Upper lobe of right lung (tissue), 1 donor: ENCODE data around the gene TBX1. TPM values are rescaled to one million over a fixed set of nuclear protein-coding genes. Genes with fewer than 3 reads are reported as not detected.

ENCODE experiments used
- ATAC-seq: fragments of 200-7000 bp; cut with Tn5 transposase; one replicate; pipeline ENCODE4 v1.9.1; 2020; ENCODE audit warnings: mild to moderate bottlenecking, moderate library complexity
- DNase-seq: peaks from one replicate; pipeline ENCODE4 v3.0.0-alpha.2; 2020
- H3K27ac ChIP-seq: fragments of 200-600 bp; one replicate; pipeline ENCODE4 v1.8.0; 2022
- H3K27me3 ChIP-seq: fragments of 200-600 bp; one replicate; pipeline ENCODE4 v1.8.0; 2022; ENCODE audit warnings: mild to moderate bottlenecking
- H3K36me3 ChIP-seq: fragments of 200-600 bp; one replicate; pipeline ENCODE4 v1.8.0; 2022
- H3K4me1 ChIP-seq: fragments of 200-600 bp; one replicate; pipeline ENCODE4 v1.8.0; 2022
- H3K4me3 ChIP-seq: fragments of 200-600 bp; one replicate; pipeline ENCODE4 v1.8.0; 2022; ENCODE audit warnings: mild to moderate bottlenecking
- H3K9me3 ChIP-seq: fragments of 200-600 bp; one replicate; pipeline ENCODE4 v1.8.0; 2022
- intact Hi-C: fragments of 100-400 bp; cut with DNase I; formaldehyde crosslinking; loops from one replicate; pipeline ENCODE4 v1.11.0; 2022
- total RNA-seq: library from RNA; stranded (reverse); fragmentation: NEBNext Ultra II Directional; extraction: Animal tissue kit (Norgen Biotek cat#: 25700); gene quantifications from one replicate; pipeline ENCODE4 v1.2.1, GENCODE V29; 2021
- TF ChIP-seq, protein P1 (sequence below): fragments of 200-600 bp; IDR thresholded peaks from one replicate; pipeline ENCODE4 v1.8.0; 2022; ENCODE audit warnings: antibody characterized with exemption
- donor health status: DM: no; HTN: yes; CAD: no; lungs with severe emphysema.

TBX1 gene
- total RNA-seq, 1 donor from 2014 or later = 15.4 TPM

DNA sequence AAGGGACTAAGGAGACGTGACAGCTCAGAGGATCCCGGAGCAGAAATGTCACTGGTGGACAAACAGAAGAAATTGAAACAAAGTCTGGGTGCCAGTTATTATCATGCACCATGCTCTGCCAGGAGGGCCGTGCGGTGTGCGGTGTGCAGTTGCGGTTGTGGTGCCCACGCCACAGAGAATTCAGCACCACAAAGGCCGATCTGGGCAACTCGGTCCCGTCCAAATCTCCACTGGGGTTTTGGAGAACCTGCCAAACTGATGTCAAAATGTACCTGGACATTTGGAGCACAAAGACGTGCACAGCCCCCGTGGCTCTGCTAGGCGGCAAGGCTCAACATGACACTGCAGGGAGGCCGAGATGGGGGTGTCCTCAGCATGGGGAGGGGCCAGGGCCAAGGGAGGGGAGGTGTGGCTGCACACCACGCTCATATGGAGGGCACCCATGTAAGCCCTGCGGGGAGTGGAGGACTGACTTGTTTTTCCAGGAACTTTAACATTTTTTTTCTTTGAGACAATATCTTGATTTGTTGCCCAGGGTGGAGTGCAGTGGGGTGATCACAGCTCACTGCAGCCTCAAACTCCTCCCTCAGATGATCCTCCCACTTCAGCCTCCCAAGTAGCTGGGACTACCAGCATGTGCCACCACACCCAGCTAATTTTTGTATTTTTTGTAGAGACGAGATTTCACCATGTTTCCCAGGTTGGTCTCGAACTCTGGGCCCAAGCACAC, 54.7 kb downstream of the TBX1 start:
- Histone ChIP-seq H3K27ac (no peak overlapping the region), H3K36me3 (no peaks in the 10 kb centered on the region), H3K27me3 (no peaks in the 10 kb centered on the region), H3K9me3 (no peaks in the 10 kb centered on the region), H3K4me1 (peaks cover 5% of the 10 kb centered on the region), H3K4me3 (no peak overlapping the region)
- intact Hi-C loops = no loop called here
- no peak for ATAC-seq
- TF ChIP-seq, protein P1, sequence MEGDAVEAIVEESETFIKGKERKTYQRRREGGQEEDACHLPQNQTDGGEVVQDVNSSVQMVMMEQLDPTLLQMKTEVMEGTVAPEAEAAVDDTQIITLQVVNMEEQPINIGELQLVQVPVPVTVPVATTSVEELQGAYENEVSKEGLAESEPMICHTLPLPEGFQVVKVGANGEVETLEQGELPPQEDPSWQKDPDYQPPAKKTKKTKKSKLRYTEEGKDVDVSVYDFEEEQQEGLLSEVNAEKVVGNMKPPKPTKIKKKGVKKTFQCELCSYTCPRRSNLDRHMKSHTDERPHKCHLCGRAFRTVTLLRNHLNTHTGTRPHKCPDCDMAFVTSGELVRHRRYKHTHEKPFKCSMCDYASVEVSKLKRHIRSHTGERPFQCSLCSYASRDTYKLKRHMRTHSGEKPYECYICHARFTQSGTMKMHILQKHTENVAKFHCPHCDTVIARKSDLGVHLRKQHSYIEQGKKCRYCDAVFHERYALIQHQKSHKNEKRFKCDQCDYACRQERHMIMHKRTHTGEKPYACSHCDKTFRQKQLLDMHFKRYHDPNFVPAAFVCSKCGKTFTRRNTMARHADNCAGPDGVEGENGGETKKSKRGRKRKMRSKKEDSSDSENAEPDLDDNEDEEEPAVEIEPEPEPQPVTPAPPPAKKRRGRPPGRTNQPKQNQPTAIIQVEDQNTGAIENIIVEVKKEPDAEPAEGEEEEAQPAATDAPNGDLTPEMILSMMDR = no peak
- DNase-seq = no peak

DNA sequence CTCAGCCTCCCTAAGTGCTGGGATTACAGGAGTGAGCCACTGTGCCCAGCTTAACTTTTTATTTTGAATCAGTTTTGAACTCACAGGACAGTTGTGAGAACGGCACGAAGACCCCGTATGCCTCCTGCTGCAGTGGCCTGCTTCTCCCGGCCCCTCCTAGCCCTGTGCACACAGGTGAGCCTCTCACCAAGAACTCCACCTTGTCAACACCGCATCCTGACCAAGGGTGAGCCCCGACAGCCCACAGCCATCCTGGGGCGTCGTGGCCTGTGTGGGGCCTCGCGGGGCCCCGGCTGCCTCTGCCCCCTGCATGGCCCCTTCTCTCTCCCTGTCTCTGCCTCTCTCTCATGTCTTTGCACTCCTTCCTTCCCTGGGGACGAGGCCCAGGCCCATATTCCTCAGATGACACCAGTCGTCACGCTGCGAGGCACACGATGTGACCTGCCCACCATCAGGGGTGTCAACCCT, 55.3 kb downstream of the TBX1 start:
- intact Hi-C loops = no loop called here
- Histone ChIP-seq H3K36me3 (no peaks in the 10 kb centered on the region), H3K27me3 (no peaks in the 10 kb centered on the region), H3K4me1 (peaks cover 5% of the 10 kb centered on the region), H3K4me3 (no peak overlapping the region), H3K27ac (no peak overlapping the region), H3K9me3 (no peaks in the 10 kb centered on the region)
- ATAC-seq (no peak), DNase-seq (no peak)
- TF ChIP-seq, protein P1 = no peak

DNA sequence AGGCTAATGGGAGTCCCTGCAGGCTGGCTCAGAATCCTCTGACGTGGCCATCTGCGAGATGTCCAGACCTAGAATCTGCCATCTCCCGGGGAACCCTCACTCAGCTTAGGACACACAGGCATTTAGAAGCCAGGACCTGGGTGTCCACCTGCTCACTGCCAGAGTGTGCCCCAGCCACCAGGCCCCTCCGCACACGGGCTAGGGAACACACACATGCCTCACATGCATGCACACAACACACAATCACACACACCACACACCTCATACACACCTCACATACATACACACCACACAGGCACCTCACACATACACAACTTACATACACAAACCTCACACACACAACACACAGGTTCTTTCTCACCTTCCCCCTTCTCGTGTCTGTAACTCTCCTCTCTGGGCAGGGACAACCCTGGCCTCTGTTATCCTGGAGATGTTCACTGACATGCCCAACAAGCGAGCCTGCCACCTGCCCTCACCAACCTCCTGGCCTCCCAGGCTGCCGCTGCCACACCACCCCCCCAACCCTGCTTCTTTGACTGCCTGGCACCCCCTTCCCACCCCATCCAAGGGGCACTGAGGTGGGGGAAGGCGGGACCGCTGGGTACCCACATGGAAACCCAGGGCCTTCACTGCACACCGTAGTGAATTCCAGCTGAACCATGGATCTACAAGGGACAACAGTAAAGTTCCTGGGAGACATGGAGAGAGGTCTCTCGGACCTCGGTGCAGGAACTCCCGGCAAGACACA, 56.0 kb downstream of the TBX1 start:
- no peaks in the 10 kb centered on the region for H3K27me3 ChIP-seq
- intact Hi-C loops = no loop called here
- H3K36me3 ChIP-seq = no peaks in the 10 kb centered on the region
- peaks cover 5% of the 10 kb centered on the region for H3K4me1 ChIP-seq
- no peak overlapping the region for H3K27ac ChIP-seq
- H3K9me3 ChIP-seq = no peaks in the 10 kb centered on the region
- no peak for ATAC-seq
- DNase-seq = no peak
- H3K4me3 ChIP-seq = no peak overlapping the region
- TF ChIP-seq, protein P1 = no peak

Other genes with a start within 250 kb of the TBX1 start
- 274 TPM for gene CLDN5, start 236.4 kb upstream of the TBX1 start, total RNA-seq
- 11.5 TPM for gene SEPTIN5, start 46.3 kb upstream of the TBX1 start, total RNA-seq
- gene GP1BB, start 37.2 kb upstream of the TBX1 start, total RNA-seq = 1.3 TPM
- 7.8 TPM for gene GNB1L, start 94.1 kb downstream of the TBX1 start, total RNA-seq
- gene RTL10, start 94.1 kb downstream of the TBX1 start, total RNA-seq = 20.5 TPM
- 175 TPM for gene COMT, start 181.0 kb downstream of the TBX1 start, total RNA-seq
- gene TXNRD2, start 181.0 kb downstream of the TBX1 start, total RNA-seq = 40.7 TPM